Suppressor macrophage treated with lipopolysaccharide for 1 hour (primary cell): Measurements from ENCODE around the gene CD8B2.
"Not testable (repeated sequence)": the region's sequence is repeated elsewhere in the genome, so short reads cannot be mapped to it uniquely, and the experiment has no call there.

ENCODE experiments used
- DNase-seq, 3 donors: peaks; one replicate each; pipeline ENCODE4 v3.0.0-alpha.2; 2020 to 2022

The CD8B2 gene

DNA sequence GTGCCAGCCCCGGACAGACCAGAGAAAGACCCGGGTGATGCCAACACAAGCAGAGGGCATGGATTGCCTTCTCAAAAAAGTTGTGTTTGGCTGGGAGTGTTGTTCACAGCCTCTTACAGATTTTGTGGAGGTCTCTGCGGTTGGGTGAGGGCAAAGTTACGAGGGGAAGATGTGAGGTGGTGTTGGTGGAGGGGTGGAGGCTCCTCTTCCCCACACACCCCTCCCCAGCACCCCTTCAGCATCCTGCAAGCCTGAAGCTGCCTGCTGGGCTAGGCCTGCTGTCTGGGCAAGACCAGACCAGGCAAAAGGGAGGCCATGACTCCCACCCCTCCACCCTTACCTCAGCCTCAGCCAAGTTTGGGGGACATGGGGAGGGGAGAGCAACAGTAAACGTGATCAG, 26.2 kb downstream of the CD8B2 start:
- not testable (repeated sequence) for DNase-seq

DNA sequence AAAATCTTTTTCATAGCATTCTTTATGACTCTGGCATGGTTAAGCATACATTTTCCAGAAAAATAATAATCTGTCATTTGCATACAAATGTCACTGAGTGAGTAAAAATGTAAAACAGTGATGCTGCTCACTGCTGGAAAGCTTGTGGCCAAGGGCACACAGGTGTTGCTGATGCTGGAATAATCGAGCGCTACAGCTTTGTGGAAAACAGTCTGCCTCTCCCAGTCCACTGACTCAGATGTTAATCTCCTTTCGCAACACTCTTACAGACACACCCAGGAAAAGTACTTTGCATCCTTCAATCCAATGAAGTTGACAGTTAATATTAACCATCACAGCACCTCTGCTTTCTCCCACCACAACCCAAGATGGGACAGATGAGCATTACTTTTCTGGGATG, 27.7 kb downstream of the CD8B2 start:
- DNase-seq: peak in 2 of 3 donors; percentile 30 to 34

DNA sequence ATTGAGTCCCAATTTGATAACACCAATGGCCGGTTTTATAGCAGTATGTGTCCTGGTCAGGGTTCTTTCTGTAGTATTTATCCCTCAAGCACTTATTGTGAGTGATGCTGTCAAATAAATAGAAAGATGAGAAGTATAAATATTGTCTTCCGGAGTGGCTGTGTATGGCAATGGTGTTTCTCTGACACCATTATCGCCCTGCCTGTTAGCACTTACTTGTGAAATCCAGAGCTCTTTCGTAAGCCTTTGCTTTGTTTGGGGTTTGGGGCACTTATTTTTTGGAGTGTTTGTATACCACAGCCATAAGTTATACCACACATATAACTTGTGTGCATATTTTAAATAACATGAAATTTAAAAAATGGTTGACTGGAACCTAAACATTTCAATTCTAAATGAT, 29.3 kb downstream of the CD8B2 start:
- DNase-seq: no peak

DNA sequence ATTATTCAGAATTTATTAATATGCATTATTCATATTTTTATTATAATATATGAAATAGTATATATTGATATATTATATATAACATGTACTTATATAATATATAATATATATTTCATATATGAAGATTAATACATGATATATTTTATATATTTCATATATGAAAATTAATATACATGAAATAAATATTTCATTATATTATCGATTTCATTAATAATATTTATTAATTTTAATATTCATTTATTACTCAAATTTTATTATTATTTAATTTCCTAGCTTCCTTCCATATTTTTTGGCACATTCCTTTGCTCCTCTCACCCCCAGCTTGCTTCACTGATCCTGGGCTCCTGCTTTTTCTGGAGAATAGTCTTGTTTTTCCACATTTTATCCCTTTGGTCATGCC, 29.7 kb downstream of the CD8B2 start:
- no peak for DNase-seq

DNA sequence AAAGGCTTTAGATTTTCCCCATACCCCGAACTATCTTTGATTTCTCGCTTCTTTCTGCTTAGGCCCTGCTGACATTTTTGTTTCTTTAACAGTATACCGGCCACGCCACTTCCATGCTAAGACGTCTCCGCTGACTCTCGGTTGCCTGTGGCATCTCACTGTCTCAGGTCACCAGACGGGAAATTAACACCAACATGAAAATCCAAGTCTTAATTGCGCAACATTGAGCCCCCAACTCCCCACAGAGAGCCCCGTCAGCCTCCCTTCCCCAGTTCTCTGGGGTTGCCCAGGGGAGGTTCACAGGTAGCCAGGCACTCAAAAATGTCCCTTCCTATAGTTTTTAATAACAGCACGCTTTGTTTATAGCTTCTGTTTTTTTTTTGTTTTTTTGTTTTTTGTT, 30.2 kb downstream of the CD8B2 start:
- DNase-seq: no peak

DNA sequence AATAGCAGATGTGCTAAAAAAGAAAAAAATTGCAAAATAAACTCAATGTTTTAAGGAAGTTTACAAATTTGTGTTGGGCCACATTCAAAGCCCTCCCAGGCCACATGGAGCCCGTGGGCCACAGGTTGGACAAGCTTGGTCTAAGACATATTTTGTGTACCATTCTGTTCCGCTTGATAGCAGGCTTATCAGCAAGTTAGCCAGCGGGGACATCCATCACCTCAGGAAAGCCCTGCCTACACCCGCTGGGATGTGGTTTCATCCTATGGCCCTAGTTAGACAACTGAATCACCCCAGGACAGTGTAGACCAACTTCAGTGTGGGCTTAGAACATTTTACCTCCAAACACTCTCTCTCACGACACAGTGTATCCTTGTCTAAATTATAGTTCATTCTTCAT, 32.6 kb downstream of the CD8B2 start:
- DNase-seq: no peak

DNA sequence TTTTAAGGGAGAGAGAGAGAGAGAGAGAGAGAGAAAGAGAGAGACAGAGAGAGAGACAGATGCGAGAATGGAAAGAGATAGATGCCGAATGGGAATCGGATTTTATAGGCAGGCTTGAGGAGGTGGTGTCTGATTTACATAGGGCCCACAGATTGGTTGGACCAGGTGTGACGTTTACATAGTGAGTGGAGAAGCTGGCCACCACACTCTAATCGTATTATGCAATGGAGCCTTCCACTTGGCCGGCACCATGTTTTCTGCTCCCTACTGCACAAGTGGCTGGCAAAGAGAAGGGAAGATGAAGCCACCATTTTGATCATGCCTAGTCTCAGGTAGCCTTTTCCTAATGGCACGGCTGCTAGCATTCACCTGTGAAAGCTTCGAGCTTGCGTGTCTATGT, 33.9 kb downstream of the CD8B2 start:
- DNase-seq: no peak

DNA sequence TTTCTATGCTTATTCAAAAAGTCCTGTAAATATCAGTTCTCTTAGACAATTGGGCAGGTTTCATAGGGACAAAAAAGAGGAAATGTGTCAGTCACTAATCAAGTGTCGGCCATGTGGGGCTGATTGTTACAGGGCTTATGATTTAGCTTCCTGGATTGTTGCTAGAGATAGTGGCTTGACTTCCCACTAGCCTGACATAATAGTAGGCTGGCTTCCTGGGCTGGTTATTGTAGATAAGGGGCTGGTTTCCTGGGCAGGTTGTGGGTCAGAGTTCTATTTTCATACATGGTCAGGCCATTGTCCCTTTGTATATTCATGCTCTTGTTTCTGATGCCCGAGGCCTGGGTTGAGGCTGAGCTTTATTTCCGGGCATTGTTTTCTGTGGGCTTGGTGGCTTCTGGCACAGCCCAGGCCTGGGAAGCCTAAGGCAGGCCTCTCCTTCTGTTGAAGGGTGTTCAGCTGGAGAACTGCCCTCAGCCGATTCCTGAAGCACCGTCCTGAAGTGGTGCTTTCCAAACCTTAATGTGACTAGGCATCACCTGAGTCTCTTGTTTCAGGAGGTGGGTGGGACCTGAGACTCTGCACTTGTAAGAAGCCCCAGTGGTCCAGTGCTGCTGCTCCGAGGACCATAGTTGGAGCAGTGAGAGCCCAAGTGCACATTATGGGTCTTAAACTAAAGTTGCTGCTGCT, 37.0 kb downstream of the CD8B2 start:
- DNase-seq: no peak

DNA sequence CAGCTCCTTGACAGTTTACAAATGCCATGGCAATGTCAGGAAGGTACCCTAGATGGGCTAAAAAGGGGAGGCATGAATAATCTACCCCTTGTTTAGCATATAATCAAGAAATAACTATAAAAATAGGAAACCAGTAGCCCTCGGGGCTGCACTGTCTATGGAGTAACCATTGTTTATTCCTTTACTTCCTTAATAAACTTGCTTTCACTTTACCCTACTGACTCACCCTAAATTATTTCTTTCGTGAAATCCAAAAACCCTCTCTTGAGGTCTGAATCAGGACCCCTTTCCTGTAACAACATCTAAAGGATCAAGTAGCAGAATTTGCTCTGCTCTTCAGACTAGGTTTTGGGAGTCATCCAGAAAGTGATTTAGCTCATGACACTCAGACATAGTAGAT, 43.7 kb downstream of the CD8B2 start:
- peak; percentile 39 to 64 (median 55) for DNase-seq

DNA sequence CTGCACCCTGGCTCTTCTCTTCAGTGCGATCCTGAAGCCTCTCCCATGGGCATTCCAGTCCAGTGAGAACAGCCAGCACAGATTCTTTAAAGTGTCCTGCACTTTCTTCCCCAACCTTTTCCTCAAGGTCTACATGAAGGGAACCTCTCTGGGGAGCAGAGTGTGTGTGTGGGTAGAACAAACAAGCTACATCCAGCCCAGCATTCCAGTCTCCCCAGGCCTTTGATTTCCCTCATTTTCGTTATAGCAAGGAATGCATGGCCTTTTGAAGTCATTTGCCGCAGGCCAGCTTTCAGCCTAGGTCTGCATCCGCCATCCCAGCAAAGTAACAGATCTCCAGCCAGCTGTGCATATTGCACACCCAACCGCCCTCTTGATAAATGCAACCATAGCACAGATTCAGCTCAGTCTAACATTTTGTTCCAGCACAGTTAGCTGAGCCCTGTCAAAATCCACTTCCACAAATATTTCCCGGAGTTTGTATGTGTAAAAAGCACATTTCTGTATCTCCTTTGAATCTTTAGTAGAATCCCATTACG, 44.6 kb downstream of the CD8B2 start:
- no peak for DNase-seq

DNA sequence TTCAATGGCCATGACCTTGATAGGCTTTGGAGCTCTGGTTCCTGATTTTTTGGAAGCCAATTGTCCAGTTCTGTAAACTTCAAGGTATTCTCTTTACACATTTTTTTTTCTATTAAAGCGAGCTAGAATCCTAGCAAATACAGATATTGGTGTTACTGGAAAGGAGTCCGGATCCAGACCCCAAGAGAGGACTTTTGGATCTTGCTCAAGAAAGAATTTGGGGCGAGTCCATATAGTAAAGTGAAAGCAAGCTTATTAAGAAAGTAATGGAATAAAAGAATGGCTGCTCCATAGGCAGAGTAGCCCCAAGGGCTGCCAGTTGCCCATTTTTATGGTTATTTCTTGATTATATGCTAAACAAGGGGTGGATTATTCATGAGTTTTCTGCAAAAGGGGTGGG, 45.1 kb downstream of the CD8B2 start:
- no peak for DNase-seq

DNA sequence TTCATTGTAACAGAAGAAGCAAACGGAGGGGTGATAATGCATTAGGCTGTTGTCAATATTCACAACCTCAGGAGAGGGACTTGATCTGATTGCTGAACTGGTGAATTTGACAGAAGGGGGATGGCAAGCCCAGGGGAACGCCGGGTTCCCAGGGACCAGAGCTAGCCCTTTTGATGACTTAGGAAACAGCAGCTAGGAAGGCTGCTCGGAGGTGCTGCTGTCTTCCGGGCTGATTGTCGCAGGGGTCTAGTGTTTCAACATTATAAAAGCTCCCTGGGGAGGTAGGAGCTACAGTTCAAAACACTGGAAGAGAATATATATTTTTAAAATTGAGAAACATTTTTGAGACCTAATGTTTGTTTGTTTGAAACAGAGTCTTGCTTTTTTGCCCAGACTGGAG, 47.3 kb downstream of the CD8B2 start:
- no peak for DNase-seq

DNA sequence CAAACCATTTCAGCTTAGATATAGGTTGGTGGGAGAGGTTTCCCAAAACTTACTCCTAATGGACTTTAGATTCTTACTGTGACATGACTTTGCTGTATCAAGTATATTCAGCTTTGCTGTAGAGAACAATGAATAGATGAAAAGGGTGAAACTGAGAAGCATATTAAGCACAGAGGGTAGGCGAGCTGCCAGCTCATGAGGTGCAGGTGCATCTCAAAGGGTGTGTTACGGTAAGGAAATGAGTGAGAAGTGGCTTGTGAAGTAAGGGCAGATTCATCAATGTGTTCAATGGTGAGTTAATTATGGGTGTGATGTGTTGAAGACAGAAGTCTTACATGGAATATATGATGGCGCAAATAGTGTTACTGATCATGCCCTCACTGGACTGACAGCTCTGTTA, 49.3 kb downstream of the CD8B2 start:
- DNase-seq: no peak

DNA sequence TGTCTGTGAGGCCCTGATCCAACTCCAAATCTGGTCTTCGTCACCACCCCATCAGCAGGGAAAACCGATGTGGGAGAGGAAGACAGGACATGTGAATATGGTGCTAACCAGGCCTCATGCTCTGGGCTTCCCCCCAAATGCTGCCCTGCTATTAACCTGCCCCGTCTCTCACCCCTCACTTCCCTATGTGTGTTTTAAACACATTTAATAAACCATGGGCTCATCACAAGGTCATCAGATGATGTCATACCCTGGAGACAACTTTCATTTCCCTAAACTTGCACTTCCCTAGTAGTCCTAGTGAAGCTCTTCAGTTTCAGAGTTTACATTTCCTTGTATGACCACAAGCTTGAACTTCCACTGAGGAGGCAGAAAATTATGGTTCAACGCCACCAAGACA, 49.9 kb downstream of the CD8B2 start:
- DNase-seq: peak; percentile 90 to 98 (median 98)

DNA sequence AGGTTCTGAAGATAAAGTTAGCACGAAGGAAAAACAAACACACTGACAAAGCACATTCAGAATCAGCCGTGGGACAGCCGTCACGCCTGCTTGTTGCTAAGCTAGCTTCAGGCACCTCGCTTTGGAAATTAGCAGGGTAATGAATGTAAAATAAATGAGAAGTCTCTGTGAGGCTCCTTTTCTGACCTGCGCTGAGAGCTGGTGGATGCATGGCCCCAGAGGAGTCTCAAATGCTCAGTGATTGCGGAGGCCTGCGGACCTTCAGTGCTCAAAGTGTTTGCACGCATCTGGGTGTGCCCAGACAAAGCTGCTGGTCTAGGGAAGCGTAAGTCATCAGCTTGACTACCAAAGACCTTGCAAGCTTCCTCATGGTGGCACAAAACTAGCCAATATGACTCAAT, 50.6 kb downstream of the CD8B2 start:
- DNase-seq: peak; percentile 63 to 83 (median 74)

DNA sequence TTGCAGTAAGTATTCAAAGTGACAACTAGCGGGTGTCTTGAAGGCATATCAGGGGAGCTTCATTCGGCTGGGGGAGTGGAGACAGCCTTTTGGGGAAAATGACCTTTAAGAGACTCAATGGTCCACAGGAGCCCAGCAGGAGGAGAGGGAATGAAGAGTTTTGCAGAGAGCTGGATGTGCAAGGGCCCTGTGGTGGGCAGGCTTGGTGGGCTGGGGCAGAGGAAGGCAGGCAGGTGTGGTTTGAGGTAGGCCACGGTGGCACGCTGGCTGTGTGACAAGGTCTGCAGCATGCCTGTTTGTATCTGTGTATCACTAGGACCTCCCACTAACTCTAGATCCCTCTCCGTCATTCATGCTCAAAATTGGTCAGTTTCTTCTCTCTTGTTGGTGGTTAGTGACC, 53.7 kb downstream of the CD8B2 start:
- DNase-seq: no peak

DNA sequence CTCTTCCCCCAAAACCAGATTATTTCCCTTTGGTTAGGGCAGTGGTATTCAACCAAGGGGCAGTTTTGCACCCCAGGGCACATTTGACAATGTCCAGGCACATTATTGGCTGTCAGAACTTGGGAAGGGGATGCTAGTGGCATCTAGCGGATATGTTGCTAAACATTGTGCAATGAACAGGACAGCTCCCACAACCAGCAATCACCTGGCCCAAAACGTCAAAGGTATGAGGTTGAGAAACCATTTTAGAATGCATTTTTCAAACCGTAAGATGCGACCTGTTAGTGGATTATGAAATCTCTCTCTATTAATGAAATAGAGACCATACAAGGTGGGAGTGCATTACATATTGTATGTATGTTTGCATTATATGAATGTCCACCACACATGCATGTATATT, 54.2 kb downstream of the CD8B2 start:
- DNase-seq: no peak

DNA sequence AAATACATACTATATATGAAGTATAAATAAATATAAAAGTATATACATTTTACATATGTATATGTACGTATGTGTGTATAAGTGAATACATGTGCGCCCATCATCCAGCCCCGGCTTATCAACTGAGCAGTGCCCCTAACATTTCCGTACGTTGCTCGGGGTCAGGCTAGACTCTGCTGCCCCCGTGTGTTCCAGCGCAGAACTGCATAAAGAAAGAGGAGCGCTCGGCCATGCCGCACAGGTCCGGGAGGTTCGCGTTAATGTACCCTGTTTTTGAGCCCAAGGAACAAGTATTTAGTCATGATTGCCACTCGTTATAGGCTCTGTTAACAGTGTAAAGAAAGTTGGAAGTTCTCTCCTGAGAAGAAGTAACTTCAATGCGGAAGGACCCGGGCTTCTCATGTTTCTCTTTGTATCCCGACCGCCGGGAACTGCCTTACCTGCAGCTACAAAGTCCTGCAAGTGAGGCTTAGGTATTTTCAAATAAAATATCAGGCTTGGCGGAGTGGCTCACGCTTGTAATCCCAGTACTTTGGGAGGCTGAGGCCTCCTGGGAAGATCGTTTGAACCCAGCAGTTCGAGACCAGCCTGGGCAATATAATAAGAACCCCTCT, 55.7 kb downstream of the CD8B2 start:
- peak; percentile 78 to 82 (median 82) for DNase-seq

DNA sequence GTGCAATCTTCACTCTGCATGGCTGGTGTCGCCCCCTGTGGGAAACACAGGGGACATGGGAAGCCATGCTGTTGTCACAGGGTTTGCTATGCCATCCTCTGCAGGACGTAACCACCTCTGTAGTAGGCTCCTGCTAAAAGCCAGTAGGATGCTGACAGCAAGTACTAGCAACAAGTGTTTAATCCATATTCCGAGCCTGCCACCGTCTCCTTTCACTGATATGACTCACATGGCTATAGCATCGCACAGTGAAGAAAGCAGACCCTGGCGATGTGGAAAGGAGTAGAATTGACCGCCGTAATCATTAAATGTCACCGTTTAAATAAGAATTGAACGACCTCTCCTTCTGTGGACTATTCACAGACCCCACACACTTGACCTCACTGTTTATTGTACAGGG, 57.8 kb downstream of the CD8B2 start:
- DNase-seq: no peak

DNA sequence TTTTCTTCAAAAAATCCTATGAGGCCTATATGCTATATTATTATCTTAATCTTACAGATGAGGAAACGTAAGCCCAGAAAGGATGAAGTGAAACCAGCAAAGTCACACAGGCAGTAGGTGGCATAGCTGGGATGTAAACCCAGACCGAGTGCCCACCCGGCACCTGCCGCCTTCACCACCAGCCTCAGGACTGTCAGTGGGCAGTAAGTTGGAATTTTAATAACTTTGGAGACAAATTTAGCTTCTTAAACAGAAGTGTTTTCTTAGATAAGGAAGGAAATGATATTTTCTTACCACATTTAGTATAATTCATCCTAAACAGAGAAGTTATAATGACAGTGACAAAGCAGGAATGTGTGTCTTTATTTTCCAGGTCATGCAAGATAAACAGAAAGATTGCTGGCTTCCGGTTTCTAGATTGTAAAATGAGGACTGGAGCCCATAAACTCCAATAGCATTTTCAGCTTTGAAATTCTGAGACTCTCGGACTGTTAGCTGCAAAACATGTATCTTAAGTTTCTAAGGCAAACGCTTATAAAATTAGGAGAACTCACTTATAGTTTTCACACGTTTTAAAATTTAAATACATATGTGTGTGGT, 59.3 kb downstream of the CD8B2 start:
- DNase-seq: peak in 1 of 3 donors; percentile 24

DNA sequence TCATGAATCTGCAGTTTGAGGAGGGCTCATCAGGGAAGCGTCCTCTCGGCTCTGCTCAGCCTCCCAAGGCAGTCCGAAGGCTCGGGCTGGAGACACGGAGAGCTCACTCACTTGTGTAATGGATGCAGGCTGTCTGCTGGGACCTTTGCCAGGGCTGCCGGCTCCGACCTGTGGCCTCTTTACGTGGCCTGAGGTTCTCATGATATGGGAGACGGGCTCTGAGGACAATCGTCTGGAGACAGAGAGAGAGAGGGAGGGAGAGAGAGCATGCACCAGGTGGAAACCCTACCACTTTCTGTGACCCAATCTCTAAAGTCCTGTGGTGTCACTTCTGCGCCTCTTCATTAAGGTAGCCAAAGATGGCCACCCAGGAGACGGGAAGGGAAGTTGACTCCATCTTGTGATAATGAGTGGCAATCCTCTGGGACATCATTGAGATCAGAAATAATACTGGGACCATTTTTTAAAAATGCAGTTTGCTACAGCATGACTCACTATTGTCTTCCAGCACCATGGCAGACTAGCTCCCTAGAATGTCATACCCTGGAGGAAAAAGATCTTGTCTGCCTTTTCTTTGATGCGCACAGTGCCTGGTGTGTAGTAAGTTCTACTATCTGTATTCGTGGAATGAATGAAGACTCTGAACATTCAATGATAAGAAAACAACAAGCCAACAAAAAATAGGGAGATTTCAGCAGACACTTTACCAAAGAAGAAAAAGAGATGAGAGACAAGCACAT, 60.2 kb downstream of the CD8B2 start:
- DNase-seq: no peak

DNA sequence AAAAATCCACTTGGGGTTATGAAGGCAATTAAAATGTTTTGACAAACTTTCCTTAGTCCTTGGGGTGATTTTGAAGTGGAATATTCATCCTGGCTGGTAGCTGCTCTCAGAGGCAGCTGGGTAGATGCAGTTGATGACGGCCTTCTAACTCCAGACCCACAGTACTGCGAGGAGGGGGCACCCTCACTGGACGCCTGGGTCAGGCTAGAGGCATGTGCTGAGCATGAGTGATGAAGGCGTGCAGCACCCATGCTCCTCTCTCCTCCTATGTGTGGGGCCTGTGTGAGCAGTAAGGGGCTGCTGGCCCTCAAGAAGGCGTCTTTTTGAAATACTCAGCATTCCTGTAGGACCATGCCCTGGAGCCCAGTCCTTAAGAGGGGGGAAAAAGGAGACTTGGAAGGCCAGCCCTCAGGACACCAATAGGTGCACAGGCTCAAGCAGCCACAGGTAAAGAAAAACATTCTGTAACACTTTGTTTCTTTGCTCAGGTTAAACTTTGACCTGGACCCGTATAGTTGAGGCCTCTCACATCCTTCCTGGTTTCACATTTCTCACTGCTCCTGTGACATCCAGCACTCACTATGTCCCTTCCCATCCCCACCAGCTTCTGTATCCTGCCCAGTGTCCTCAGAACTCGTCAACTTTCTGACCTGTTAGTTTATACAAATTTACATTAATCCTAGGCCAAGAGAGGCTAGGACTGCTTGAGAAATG, 64.4 kb downstream of the CD8B2 start:
- DNase-seq: no peak

DNA sequence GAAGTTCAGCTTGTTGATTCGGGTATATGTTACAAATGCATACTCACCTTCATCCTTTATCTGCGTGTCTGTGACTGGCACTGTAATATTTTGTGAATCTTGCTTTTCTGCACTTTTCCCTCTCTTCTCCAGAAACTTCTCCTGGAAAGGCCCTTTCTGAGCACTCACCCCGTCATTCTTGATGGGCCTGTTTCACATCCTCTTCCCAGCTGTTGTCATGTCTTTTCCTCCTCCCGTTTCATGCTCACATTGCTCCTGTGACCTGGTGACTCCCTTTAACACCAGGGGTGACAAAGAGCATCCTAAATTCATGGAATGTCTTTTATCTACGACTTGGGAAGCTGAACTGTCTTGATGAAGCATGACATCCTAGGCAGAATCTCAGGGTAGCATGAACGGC, 65.8 kb downstream of the CD8B2 start:
- peak; percentile 57 to 66 (median 59) for DNase-seq
